Prostate gland (tissue), 2 donors: ENCODE data around the gene TCP11. TPM values are rescaled to one million over a fixed set of nuclear protein-coding genes. Genes with fewer than 3 reads are reported as not detected.

ENCODE experiments used
- DNase-seq: peaks from one replicate; pipeline ENCODE4 v3.0.0-alpha.2; 2019; ENCODE audit warnings: low spot score
- H3K27ac ChIP-seq, 2 donors: fragments of 200-600 bp; sonication (generic); 2 replicates each; pipeline ENCODE4 v1.5.1; 2017 to 2019
- H3K27me3 ChIP-seq: fragments of 200-600 bp; sonication (generic); replicated peaks from 2 replicates; pipeline ENCODE4 v1.5.1; 2019; ENCODE audit not compliant: insufficient read depth
- H3K36me3 ChIP-seq, 2 donors: fragments of 200-600 bp; sonication (generic); 1 replicate in 1 of 2; 2 replicates in 1 of 2; pipeline versions ENCODE4 v1.5.1 to v1.8.1; 2017 to 2019
- H3K4me1 ChIP-seq: fragments of 200-600 bp; sonication (generic); replicated peaks from 2 replicates; pipeline ENCODE4 v1.5.1; 2019
- H3K4me3 ChIP-seq, 2 donors: fragments of 200-600 bp; sonication (generic); 2 replicates each; pipeline ENCODE4 v1.5.1; 2017 to 2019
- H3K9me3 ChIP-seq: fragments of 200-600 bp; sonication (generic); 2 replicates; pipeline ENCODE4 v1.5.1; 2017
- POLR2A ChIP-seq: fragments of 450-650 bp; IDR thresholded peaks from one replicate; pipeline ENCODE4 v1.6.1; 2016; ENCODE audit warnings: antibody characterized with exemption, mild to moderate bottlenecking
- POLR2AphosphoS5 ChIP-seq: sonication (generic); formaldehyde crosslinking; IDR thresholded peaks from one replicate; pipeline ENCODE4 v1.6.1; 2017; ENCODE audit warnings: antibody characterized with exemption
- WGBS: methylation state at CpG from one replicate; pipeline ENCODE4 v1.1.5; 2018; 5-methylcytosine and 5-hydroxymethylcytosine counted together
- intact Hi-C: fragments of 100-400 bp; cut with DNase I; formaldehyde crosslinking; loops from one replicate; pipeline ENCODE4 v1.14.2; 2022
- total RNA-seq, 2 donors: library from RNA; depleted of rRNA; stranded (reverse); fragments of >200 nt; gene quantifications; one replicate each; pipeline ENCODE4 v1.1.0, GENCODE V29; 2016
- TF ChIP-seq, protein P1 (sequence below), 4 experiments: fragments of 200-600 bp in 2 of 4; fragments of 450-650 bp in 2 of 4; sonication (generic) in 2 of 4; IDR thresholded peaks; 1 replicate in 3 of 4; 2 replicates in 1 of 4; pipeline ENCODE4 v1.5.1; 2016 to 2019; ENCODE audit warnings: antibody characterized with exemption in 4 of 4, mild to moderate bottlenecking in 2 of 4, moderate library complexity in 2 of 4

Gene TCP11
- total RNA-seq, 2 donors from 2014 or later, result 0.87 to 33.3 TPM

DNA sequence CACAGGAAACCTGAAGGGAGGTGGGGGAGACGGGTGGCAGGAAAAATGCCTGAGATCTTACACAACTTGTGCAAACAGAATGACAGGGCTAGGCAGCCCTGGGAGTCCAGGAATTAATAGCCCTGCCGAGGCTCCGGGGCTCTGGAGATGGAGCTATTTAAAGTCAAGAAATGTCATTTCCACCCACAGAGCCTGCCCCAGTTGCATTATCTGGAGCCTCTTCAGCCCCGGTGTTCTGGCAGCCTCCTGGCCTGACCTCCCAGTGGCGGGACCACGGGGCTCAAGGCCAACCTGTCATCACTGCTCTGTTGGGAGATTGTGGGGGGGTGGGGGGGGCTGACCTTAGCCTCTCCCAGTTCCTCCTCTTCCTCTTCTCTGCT is 44.2 kb upstream of the TCP11 start:
- H3K4me1 ChIP-seq, result no peaks in the 10 kb centered on the region
- H3K9me3 ChIP-seq, result no peaks in the 10 kb centered on the region
- no peak for TF ChIP-seq POLR2A
- TF ChIP-seq POLR2AphosphoS5, result no peak
- TF ChIP-seq, protein P1, sequence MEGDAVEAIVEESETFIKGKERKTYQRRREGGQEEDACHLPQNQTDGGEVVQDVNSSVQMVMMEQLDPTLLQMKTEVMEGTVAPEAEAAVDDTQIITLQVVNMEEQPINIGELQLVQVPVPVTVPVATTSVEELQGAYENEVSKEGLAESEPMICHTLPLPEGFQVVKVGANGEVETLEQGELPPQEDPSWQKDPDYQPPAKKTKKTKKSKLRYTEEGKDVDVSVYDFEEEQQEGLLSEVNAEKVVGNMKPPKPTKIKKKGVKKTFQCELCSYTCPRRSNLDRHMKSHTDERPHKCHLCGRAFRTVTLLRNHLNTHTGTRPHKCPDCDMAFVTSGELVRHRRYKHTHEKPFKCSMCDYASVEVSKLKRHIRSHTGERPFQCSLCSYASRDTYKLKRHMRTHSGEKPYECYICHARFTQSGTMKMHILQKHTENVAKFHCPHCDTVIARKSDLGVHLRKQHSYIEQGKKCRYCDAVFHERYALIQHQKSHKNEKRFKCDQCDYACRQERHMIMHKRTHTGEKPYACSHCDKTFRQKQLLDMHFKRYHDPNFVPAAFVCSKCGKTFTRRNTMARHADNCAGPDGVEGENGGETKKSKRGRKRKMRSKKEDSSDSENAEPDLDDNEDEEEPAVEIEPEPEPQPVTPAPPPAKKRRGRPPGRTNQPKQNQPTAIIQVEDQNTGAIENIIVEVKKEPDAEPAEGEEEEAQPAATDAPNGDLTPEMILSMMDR (IDR thresholded peaks at IDR 0.05), result no peak
- H3K27ac ChIP-seq, result no peak overlapping the region
- H3K27me3 ChIP-seq, result no peaks in the 10 kb centered on the region
- no peak overlapping the region for H3K4me3 ChIP-seq
- H3K36me3 ChIP-seq, result no peaks in the 10 kb centered on the region
- intact Hi-C loops, result no loop called here
- no peak for DNase-seq
- WGBS, result 11% methylated on average over 6 of the region's 6 CpGs

DNA sequence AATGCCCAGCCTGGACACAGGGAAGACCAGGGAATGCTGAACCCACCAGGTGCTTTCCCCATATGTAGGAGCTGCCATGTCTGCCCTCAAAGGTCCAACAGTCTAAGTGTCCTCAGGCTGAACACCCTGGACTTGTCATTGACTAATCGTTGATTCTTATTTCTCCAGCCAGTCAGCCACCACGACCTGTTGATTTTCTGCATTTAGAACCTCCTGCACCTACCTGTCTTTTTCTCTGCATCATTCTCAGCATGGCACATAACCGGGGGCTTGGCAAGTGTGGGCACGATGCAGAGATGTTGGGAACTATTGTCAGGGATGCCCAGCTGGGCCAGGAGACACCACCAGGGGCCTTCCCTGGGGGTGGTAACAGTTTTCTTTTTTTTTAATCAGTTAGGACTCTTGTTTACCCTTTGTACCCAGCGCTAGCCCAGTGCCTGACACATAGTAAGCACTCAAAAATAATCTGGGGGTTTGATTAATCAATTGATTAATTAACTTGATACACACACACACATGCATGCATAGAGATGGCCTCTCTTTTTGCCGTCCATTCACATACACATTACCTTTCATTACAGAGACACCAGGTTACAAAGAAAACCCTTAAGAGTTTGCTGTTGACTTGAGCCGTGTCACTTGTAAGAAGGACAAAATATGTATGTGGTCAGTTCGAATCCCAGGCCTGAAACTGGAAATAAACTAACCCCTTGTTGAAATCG is 43.6 kb upstream of the TCP11 start:
- no peaks in the 10 kb centered on the region for H3K9me3 ChIP-seq
- no peak overlapping the region for H3K4me3 ChIP-seq
- 54% methylated on average over 9 of the region's 9 CpGs for WGBS
- TF ChIP-seq, protein P1 (IDR thresholded peaks at IDR 0.05), result no peak
- TF ChIP-seq POLR2AphosphoS5 (no peak), POLR2A (no peak)
- no peak overlapping the region for H3K27ac ChIP-seq
- DNase-seq, result no peak
- intact Hi-C loops, result no loop called here
- no peaks in the 10 kb centered on the region for H3K27me3 ChIP-seq
- H3K36me3 ChIP-seq, result no peaks in the 10 kb centered on the region
- no peaks in the 10 kb centered on the region for H3K4me1 ChIP-seq

DNA sequence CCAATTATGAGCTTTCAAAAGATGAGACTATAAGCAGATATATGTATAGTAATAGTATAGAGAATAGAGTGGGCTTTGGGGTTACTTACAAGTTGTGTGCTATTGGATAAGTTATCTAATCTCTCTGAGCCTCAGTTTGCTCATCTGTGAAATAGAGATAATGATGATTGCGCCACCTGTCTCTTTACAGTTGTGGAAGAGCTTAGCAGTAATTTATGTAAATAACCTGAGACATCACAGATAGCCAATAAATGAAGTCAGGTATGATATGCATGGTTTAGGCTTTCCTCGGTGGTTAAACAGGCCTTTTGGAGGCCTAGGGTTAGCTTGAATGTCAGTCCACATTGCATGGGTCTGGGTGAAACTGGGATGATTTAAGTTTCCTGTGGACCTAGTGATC is 42.8 kb upstream of the TCP11 start:
- Histone ChIP-seq H3K4me1 (no peaks in the 10 kb centered on the region), H3K4me3 (no peak overlapping the region), H3K36me3 (no peaks in the 10 kb centered on the region), H3K27ac (no peak overlapping the region), H3K27me3 (no peaks in the 10 kb centered on the region), H3K9me3 (no peaks in the 10 kb centered on the region)
- TF ChIP-seq, protein P1 (IDR thresholded peaks at IDR 0.05), result no peak
- no peak for TF ChIP-seq POLR2AphosphoS5
- no peak for TF ChIP-seq POLR2A
- intact Hi-C loops, result no loop called here
- WGBS, result 100% methylated on average over 2 of the region's 2 CpGs
- no peak for DNase-seq

DNA sequence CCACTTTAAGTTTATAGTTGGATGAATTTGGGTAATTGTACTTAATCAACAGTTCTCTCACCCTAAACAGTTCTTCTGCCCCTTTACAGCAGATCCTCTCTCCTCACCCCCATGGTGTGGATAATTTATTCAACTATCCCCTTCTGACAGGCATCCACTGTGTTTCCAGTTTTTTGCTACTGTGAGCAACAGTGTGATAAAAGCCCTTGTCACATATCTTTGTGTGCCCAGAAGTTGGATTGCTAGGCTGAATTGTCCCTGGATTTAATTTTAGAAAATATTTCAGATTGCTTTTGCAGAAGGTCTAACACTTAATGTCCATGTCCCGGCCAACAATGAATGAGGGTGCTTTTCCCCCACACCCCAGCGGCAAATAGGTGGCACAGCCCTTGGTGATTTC is 42.1 kb upstream of the TCP11 start:
- 87% methylated on average over 2 of the region's 2 CpGs for WGBS
- intact Hi-C loops, result no loop called here
- DNase-seq, result no peak
- Histone ChIP-seq H3K4me3 (no peak overlapping the region), H3K4me1 (no peaks in the 10 kb centered on the region), H3K27ac (no peak overlapping the region), H3K9me3 (no peaks in the 10 kb centered on the region), H3K36me3 (no peaks in the 10 kb centered on the region), H3K27me3 (no peaks in the 10 kb centered on the region)
- no peak for TF ChIP-seq POLR2A
- no peak for TF ChIP-seq POLR2AphosphoS5
- TF ChIP-seq, protein P1 (IDR thresholded peaks at IDR 0.05), result no peak

DNA sequence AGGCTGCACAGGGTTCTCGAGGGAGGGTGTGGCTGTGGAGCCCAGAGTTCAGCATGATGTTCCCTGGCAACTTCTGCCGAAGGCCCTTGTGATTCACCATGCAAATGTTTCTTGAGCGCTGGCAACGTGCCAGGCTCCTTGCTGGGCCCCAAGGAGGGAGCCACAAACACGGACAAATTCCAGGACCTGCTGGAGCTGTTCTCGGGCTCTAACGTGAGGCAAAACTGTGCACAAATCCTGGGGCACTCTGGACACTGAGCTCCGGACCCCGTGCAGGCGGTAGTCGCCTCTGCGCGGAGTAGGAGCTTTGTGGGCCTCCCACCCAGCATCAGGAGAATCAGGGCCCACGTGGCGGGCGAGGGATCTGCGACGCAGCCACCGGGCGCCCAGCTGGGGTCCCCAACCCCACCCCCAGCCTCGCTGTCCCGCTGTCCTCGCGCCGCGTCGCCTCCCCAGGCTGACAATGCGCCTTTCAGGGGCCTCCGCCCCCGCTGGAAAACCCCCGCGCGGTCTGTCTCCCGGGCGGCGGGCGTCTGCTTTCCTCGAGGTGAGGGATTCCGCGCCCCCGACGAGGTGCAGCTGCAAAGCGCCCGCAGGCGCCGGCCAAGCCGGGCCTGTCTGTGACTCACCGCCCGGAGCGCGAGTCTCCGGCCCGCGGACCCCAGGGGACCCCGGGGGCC is 40.9 kb upstream of the TCP11 start:
- no peaks in the 10 kb centered on the region for H3K9me3 ChIP-seq
- TF ChIP-seq, protein P1 (IDR thresholded peaks at IDR 0.05), result no peak
- TF ChIP-seq POLR2A (no peak), POLR2AphosphoS5 (no peak)
- no peak for DNase-seq
- 47% methylated on average over 48 of the region's 55 CpGs for WGBS
- no peaks in the 10 kb centered on the region for H3K4me1 ChIP-seq
- no peaks in the 10 kb centered on the region for H3K36me3 ChIP-seq
- intact Hi-C loops, result no loop called here
- no peak overlapping the region for H3K4me3 ChIP-seq
- no peak overlapping the region for H3K27ac ChIP-seq
- no peaks in the 10 kb centered on the region for H3K27me3 ChIP-seq
